Measurements from ENCODE around the gene DTX3.
"Not testable (repeated sequence)": the region's sequence is repeated elsewhere in the genome, so short reads cannot be mapped to it uniquely, and the experiment has no call there.

The DTX3 gene

GRCh38 chr12:57632073-57632957, 27.7 kb downstream of the DTX3 start:
- no peak for DNase-seq (ENCODE audit: low read depth in 3 of 3)

- DNase-seq (ENCODE audit: low read depth in 3 of 3): peak in 2 of 3 experiments; percentile 42 to 58
Observed at GRCh38 chr12:57632958-57633840, 28.6 kb downstream of the DTX3 start, which contains the start of gene B4GALNT1. Gene B4GALNT1 (minus strand): TSS chr12:57633201. CDS start chr12:57632132, 1,069 bp downstream.

GRCh38 chr12:57636731-57637130, 32.1 kb downstream of the DTX3 start:
- not testable (repeated sequence) for DNase-seq (ENCODE audit: low read depth in 3 of 3)

GRCh38 chr12:57637364-57637763, 32.7 kb downstream of the DTX3 start:
- no peak for DNase-seq (ENCODE audit: low read depth in 3 of 3)

GRCh38 chr12:57638096-57638495, 33.5 kb downstream of the DTX3 start:
- DNase-seq (ENCODE audit: low read depth in 3 of 3): no peak

GRCh38 chr12:57640175-57641042, 35.8 kb downstream of the DTX3 start:
- no peak for DNase-seq (ENCODE audit: low read depth in 3 of 3)

GRCh38 chr12:57641699-57642442, 37.2 kb downstream of the DTX3 start:
- DNase-seq (ENCODE audit: low read depth in 3 of 3): no peak

- DNase-seq (ENCODE audit: low read depth in 3 of 3): not testable (repeated sequence)
Observed at GRCh38 chr12:57645990-57646658, 41.5 kb downstream of the DTX3 start.

GRCh38 chr12:57646659-57647049, 42.0 kb downstream of the DTX3 start:
- DNase-seq (ENCODE audit: low read depth in 3 of 3): not testable (repeated sequence)

GRCh38 chr12:57654042-57654441, 49.4 kb downstream of the DTX3 start:
- no peak for DNase-seq (ENCODE audit: low read depth in 3 of 3)

GRCh38 chr12:57655541-57656240, 51.1 kb downstream of the DTX3 start:
- no peak for DNase-seq (ENCODE audit: low read depth in 3 of 3)

GRCh38 chr12:57656408-57656807, 51.8 kb downstream of the DTX3 start:
- DNase-seq (ENCODE audit: low read depth in 3 of 3): not testable (repeated sequence)

- no peak for DNase-seq (ENCODE audit: low read depth in 3 of 3)
Observed at GRCh38 chr12:57657744-57658143, 53.1 kb downstream of the DTX3 start.

- DNase-seq (ENCODE audit: low read depth in 3 of 3): no peak
Observed at GRCh38 chr12:57658890-57659289, 54.3 kb downstream of the DTX3 start.
